Limb (tissue), 2 donors: ENCODE data around the gene PTPN18.

ENCODE experiments used
- DNase-seq, 2 donors: peaks; one replicate each; pipeline ENCODE4 v3.0.0-alpha.2; 2016; ENCODE audit errors: extremely low spot score in 2 of 2

Gene PTPN18

GRCh38 chr2:130363479-130363878 is 7.6 kb downstream of the PTPN18 start:
- no peak for DNase-seq

DNA sequence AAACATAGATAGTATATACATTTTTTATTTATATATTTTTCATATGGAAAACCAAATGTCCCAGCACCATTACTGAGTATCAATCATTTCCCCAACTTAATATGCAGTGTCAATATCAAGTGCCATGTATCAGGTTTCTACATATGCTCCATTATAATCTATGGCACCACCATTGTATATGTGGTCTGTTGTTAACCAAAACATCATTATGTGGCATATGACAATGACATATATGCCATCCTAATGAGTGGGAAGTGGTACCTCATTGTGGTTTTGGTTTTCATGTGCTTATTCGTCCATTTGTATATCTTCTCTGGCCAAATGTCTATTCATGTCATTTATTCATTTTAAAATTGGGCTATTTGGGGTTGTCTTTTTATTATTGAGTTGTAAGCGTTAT is 9.2 kb downstream of the PTPN18 start:
- no peak for DNase-seq

- DNase-seq: no peak
Measured at GRCh38 chr2:130365963-130366362, 10.1 kb downstream of the PTPN18 start.

GRCh38 chr2:130366720-130367119 is 10.9 kb downstream of the PTPN18 start:
- DNase-seq: no peak

GRCh38 chr2:130368786-130369185 is 12.9 kb downstream of the PTPN18 start:
- DNase-seq: no peak

- DNase-seq: no peak
Measured at GRCh38 chr2:130369311-130369964, 13.6 kb downstream of the PTPN18 start.

GRCh38 chr2:130369965-130370341 is 14.1 kb downstream of the PTPN18 start:
- DNase-seq: no peak

GRCh38 chr2:130370490-130370889 is 14.6 kb downstream of the PTPN18 start:
- DNase-seq: no peak

GRCh38 chr2:130371723-130372054 is 15.8 kb downstream of the PTPN18 start:
- no peak for DNase-seq

- peak; percentile 82 to 93 for DNase-seq
Measured at GRCh38 chr2:130372055-130372832, 16.4 kb downstream of the PTPN18 start.

DNA sequence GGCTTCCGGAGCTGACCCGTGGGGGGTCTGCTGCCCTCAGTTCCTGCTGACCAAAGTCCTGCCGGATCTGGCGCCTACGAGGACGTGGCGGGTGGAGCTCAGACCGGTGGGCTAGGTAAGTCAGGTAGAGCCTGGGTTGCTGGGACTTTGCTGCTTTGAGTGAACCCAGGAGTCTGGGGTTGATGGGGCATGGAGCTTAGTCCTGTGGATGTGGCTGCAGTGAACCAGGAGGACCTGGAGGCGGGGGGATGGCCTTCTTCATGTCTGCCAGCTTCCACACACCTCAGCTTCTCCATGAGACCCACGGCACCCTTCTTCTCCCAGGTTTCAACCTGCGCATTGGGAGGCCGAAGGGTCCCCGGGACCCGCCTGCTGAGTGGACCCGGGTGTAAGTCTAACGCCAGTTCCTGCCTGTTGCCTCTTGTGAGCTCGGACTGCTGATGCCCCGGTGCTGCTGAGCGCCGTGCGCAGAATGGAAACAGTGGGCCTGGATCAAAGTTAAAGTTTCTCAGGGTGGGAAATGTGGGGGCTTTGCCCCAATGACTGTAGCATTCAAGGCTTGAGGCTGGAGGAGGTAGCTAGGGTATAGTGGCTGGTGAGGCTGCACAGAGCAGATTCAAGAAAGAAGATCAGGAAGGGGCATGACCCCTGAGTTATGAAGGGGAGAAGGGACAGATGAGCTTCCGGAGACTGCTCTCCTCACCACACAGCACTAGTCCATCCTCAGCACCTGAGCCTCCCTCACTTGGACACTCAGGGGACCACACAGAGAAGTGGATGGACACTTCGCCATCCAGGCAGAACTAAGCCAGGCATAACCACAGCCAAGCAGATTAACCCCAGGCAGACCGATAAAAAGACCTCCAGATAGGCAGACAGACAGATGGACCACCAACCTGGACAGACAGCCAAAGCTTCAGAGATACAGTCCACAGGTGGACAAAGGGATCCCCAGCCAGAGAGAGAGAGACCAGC is 17.3 kb downstream of the PTPN18 start:
- DNase-seq: no peak

DNA sequence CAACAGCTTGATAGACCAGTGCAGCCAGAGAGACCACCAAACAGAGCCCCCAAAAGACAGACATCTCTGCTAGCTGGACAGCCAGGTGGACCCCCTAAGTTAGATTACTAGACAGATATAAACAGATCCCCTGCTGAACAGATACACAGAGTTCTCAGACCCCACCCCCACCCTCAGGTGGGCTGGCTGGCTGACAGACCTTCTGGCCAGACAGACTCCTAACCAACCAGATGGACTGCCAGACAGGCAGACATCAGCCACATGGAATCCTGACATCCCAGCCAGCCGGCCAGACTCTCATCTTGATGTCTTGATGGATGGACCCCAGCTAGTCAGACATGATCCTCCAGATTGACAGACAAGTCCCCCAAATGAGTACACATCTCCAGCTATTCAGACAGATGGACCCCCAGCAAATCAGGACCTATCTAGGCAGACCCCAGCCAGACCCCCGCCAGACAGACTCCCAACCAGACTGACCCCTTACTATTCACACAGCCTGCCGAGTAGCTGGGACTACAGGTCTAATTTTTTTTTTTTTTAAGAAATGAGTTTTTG is 18.0 kb downstream of the PTPN18 start:
- DNase-seq: no peak

GRCh38 chr2:130374587-130375290 is 18.9 kb downstream of the PTPN18 start:
- DNase-seq: no peak

DNA sequence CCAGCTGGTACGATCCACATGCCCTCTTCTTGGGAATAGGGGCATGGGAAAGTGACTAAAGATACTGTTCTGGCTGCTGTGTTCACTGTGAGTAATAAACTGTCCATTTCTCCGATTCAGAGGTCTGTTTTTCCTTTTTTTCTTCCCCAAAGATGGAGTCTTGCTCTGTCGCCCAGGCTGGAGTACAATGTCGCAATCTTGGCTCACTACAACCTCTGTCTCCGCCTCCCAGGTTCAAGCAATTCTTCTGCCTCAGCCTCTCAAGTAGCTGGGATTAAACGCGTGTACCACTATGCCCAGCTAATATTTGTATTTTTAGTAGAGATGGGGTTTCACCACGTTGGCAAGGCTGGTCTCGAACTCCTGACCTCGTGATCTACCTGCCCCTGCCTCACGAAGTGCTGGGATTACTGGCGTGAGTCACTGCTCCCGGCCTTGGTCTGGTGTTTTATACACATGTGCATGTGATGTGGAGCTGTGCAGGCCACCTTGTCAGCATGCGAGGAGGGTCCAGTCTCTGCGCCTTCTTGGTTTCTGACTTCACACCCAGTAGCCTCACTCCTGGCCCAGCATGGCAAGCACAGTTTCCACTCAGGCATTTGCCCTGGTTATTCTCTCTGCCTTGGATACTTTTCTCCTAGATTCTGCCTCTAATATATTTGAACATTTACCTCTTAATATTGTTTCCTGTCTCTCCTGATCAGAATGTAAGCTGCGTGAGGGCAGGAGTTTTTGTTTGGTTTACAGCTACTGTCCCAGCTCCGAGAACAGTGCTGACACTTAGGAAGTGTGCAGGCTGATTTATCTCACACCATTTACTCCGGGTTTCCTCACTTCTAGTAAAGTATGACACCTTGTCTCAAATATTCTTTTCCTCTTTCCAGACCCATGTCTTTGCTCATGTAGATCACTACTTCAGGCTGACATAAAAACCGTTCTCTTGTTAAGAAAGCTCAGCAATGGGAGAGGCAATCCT is 19.7 kb downstream of the PTPN18 start:
- no peak for DNase-seq

- no peak for DNase-seq
Measured at GRCh38 chr2:130376433-130377293, 20.8 kb downstream of the PTPN18 start.

DNA sequence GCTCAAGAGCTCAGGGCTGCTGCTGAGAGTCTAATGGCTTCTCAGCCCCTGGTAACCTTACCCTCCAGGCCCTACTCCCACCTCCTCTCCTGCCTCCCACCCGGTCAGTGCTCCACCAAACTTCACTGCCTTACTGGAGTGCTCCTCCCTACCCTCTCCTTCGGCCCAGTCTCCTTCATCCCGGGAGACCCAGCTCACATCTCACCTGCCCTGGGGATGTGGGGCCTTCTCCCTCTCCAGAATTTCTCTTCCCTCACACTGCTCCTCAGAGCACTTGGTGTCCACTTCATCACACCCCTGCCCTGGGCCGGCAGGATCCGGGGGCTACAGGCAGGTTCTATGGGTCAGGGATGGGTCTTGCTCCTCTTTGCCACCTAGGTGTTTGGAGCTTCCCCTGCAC is 21.6 kb downstream of the PTPN18 start:
- DNase-seq: no peak

DNA sequence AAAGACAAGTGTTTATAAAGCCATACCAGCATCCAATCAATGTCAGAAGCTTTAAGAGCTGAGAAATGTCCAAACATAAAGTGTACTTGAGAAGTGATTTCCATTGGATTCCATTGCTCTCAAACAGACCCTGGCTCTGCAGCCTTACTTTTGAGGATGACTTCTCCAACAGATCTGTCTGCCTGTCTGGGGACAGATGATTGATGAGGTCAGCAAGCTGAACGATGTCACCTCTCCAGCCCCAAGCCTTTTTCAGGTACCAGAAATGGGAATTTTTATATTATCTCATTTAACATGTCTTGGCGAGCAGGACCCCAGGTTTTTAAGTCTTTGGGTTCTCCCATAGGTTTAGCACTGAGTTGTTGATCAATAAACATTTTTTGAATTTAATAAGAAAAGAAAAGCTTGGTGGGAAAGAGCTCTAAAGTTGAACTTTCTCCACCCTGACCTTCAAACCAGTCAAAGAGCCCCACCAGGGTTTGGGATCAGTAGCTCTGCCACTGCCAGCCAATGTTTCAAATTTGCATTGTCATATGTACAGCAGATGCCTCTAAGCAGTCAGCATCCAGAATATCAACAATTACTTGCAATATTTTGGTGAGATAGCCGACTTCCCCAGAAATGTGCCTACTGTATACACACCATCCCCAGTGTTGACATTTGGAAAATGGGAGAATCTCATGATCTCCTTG is 22.5 kb downstream of the PTPN18 start:
- DNase-seq: no peak

GRCh38 chr2:130378898-130379214 is 23.0 kb downstream of the PTPN18 start:
- no peak for DNase-seq
